IPS-NIHi7 (cell line): ENCODE measurements around the gene DDC.
A peak's percentile ranks its signal among the peaks of the same experiment; 100 is the strongest.
"Not testable (repeated sequence)": the region's sequence is repeated elsewhere in the genome, so short reads cannot be mapped to it uniquely, and the experiment has no call there.

Source experiments
- DNase-seq: peaks from one replicate; pipeline ENCODE4 v3.0.0; 2012; ENCODE audit warnings: mixed read lengths; ENCODE audit errors: extremely low spot score

DDC gene

DNA sequence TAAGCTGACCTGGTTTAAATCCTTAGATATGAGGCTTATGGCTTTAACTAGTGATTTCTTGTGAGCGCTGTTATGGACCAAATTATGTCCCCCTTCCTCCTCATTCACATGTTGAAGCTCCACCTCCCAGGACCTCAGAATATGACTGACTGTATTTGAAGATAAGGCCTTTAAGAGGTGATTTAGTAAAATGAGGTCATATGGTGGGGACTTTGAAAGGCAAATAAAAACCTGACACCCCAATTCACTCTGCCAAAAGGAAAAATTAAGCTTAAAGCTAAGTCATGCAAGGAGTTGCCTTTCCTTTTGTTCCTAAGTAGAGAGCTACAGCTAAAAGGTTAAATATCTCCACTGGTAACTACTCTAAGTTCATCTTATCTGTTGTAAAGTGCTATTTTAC, 78.7 kb downstream of the DDC start:
- no peak for DNase-seq

DNA sequence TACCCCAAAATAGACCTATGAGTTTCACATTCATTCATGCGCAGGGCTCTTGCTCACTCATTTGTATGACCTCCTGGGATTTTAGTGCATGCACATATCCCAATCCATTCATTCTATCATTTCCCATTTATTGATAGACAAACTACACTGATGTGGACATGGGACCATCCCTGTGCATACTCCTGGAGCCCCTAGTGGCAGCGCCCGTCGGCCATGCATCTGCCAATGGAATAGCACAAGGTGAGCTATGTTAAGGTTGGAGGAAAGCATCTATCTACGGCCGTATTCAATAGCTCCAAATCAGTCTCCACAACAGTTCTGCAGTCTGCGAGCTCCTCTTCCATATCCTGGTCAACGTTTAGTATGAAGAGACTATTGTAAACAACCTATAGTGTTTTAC, 83.3 kb downstream of the DDC start:
- DNase-seq, result no peak

DNA sequence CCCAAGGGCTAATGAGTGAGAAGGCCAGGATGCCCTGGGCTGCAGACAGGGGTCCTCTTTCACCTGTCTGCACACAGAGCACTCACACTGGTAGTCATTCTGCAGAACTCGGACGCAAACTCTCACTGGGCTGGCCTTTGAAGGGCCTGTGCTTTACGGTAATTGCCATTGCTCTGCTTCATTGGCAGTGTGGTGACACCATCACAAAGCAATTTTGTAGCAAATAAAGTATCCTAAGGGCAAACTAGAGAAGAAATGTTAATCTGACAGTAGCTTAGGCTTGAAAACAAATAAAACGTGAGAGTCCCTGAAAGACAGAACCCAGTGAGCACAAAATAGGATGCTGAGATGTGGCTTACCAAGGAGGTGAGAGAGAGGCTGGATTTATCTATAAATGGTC, 84.4 kb downstream of the DDC start:
- DNase-seq, result no peak

DNA sequence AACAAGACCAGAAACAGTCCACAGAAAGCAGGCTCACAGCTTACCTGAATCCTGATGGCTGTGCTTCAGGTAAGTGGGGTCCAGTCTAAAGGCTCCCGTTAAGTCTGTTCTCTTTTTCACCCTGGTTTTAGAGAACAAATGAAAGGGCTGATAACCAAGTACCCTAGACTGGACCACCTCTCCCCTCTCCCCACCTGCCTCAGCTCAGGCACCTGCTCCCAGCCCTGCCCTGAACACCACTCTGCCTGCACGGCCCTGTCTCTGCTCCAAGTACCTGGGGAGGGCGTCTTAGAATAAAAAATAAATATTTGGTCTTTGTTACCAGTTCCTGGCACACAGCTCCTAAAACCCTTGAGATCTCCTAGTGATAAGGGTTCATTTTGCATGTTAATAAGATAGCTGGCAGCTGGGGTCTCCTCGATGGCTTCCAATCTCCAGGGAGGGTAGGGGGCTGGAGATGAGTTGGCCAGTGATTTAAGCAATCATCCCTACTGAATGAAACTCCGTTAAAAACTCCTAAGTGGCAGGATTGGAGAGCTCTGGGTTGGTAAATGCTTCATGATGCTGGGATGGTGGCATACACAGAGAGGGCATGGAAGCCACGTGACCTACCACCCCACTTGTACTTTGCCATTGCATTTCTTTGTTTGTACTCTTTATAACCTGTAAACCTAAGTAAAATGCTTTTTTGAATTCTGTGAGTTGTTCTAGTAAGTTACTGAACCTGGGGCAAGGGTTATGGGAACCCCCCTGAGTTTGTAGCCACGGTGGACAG, 85.3 kb downstream of the DDC start:
- DNase-seq, result no peak

DNA sequence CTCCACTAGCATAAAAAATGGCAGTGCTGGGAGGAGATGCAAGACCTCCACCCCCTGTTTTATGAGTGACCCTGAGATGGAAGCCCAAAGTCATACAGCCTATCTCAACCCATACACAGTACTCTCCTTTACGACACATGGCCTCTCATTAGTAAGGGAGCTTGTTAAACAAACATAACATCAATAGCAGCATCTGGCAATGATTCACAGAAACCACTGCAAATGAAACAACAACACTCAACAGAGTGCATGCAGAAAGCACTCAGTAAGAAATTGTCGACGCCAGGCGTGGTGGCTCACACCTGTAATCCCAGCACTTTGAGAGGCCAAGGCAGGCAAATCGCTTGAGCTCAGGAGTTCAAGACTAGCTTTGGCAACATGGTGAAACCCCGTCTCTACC, 87.6 kb downstream of the DDC start:
- DNase-seq, result no peak

DNA sequence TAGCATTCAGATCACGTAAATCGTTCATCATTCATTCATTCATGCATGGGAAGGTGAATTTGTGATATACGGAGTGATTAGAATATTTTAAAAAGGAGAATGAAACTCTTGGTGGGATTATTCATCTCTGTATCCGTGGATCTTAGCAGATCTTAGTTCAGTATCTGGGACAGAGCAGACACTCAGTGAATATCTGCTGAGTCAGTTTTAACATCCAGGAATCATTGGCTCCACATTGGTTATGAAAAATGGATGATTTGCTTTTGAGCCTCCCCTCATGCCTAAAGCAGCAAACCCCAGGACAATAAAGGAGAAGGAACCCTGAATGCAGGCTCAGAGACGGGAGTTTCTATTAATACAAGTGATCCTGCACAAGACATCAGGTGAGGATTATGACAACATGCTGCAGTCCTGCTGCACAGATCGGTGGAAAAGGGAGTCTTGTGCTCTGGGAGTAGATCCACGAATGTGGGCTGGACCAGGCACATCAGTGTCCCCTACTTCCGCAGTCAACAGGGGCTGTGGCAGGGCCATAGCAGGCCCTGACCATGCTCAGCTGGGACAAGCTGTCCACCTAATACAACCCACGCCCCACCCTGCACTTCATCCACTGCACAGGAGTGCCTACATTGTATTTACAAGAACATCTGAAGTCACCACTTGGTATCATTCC, 88.1 kb downstream of the DDC start:
- no peak for DNase-seq

DNA sequence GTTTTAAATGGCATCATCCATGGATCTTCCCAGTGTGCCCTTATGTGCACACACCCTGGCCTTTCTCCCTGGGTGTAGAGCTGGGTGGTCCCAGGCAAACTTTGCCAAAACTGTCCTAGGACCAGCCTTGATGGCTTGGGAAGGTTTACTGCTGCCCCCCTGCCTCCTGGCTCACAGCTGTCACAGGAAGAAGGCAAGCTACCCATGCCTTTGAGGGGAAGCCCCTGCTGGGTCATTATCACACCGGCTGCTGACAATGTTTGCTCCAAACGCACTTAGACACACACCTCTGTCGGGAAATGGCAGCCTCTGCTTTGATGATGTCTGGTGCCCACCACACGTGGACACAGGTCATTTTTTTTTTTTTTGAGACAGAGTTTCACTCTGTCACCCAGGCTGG, 89.9 kb downstream of the DDC start:
- no peak for DNase-seq

DNA sequence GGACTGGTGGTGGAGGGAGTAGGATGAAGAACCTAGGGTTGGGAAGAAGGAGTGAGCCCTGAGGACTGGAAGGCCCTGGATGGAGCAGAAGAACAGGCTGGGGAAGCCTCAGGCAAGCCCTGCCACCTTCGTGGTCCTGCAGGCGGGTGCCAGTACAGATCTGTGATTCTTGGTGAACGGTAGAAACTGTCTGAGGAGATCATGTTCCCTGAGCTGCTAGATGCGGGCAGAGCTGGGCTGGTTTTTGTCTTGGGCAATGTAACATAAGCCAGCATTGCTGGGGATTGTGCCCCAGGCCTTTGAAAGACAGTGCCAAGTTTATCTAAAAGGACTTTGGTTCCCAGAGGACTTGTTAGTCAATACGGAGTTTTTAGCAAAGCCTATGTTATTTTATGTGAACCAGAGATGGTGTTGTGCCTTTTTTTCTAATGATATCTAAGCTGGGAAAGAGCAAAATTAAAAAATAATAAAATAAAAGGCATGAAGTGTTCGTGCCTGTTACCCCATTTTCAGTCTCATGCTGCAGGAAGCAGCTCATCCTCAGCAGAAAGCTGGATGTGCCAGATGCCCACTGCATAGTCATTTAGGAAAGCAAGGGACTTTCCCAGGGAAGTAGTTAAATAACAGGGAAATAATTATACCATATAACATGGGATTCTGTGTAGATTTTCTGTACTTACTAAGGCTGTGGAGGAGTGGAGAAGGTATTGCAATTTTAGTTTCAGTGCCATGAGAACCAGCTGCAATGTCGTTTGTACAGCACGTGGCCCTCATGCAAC, 90.6 kb downstream of the DDC start:
- DNase-seq, result no peak

DNA sequence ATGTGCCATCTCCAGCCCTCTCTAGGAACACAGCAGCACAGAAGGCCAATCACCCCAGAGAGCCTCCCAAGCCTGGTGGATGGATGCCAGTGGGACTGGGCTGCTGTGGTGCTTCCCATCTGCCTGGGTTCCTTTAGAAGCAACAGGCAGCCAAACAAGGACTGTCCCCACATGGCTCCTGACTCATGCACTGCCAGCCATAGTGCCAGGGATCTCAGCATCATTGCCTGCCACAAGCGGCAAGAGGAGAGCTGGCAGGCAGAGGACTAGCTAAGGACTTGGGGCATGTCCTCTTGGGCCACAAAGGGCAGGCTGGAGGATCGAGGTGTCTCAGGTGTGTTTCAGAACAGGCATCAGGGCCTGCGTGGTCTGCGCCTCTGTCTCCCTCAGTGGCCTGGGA, 91.7 kb downstream of the DDC start:
- no peak for DNase-seq

DNA sequence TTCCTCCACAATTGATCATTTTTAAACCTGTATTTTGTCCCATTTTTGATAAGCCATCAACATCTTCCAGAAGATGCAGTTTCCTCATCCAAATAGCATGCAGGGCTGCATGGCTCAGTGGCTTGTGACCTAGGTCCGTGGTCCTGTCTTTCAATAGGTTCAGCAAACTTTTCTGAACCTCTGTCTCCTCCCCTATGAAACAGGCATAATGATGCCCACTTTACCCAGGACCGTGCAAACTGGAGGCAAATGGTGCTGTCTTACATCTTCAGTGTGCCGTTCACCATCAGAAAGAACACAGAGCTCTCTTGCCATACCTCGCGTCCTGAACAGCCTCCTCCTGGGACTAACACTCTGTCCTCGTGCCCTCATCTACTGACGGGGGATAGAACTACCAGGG, 92.8 kb downstream of the DDC start:
- DNase-seq, result no peak

DNA sequence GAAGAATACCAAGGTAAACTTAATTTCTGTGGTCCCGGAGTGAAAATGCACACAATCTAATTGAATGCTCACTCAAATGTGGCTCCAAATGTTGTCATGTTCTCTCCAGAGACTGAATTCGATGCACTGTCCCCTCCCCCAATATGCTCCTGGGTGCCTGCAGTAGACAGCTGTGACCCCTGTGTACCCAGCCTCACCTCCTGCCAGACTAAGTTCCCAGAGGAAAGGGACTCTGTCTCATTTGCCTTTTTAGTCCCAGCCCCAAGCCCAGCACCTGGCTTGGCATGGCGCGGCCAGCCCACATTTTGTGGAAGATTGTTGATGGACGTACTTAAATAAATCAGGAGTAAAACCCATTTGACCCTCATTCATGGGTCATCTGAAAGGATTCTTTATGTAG, 93.2 kb downstream of the DDC start:
- DNase-seq, result no peak

DNA sequence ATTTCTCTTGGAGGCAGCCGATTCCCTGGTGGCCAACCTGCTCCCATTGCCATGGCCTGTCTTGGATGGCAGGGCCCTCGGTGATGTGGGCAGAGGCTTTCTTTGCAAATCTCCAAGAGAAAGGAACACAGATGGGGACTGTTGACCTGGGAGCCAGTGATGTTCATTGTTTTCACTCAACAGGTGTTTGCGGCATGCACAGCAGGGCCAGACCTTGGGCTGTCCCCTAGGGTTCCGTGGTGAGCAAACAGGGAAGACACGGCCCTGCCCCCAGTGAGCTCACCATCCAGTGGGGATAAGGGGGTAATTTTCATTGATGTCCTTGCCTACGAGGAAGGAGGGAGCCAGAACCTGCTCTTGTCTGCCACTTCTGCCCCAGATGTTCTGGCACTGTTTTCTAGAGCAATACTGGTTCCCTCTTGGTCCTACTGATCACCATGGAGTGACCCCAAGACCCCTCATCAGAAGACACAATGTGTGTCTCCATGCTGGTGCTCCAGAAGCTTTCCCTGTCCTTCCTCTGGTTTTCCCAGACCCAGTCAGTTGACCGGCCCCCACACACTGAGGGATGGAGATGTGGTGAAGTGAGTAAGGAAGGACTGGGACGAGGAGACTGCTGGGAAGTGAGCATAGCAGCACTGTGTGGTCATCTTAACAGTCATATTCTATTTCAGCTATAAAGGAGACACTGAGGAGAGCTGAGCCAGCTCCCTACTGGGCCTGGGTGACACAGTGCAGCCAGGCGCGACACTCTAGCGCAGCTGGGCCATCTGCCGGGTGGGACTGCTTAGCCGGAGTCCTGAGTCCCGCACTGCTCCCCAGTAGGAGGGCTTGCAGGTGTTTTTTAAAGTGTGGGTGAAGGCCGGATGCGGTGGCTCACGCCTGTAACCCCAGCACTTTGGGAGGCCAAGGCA, 94.7 kb downstream of the DDC start:
- DNase-seq, result no peak

DNA sequence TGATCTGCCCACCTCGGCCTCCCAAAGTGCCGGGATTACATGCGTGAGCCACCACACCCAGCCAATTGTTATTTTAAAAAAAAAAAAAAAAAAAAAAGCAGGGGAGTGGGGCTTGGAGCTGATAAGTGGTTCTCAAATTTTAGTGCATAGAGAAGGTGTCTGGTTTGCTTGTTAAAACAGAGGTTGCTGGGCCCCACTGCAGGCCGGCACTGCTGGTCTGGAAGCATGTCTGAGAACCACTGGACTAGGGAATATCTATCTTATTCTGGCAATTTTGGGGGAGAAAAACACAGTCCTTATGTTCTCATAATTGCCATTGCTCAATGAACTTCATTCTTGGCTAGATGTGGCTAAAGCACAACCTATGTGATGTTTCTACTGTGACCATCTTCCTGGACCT, 96.0 kb downstream of the DDC start:
- DNase-seq, result no peak

DNA sequence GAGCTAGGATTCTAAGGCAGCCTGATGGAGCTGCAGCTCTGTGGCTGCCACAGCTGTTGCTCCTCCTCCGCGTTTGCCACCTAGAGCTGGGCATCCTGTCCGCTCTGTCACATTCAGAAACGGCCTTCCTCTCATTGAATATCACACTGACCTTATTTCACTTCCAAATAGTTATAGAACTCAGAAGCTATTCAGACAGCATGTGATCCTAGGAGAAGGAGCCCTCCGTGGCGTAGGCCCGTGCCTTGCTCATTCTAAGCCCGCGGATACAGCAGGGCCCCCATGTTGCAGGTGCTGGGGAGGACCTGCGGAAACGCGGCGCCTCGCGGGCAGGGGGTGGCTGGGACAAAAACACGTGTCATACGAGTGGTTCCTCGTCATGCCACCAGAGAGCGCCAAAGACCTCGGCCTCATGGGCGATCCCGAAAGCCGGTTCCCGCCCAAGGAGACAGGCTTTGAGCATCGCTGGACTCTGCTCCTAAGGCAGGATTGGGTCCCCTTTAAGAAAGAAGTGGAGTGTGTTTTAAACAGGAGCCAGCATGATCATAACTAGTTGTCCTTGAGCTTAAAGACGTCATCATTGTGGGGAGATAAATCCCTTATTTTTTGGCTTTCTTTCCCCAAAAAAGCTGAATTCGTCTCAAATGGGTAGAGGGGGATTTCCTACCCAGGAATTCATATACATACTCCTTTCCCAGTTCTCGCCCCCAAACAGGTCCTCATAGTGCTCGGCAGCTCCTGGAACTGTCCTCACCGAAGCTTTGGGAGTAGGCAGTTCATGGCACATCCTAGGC, 97.2 kb downstream of the DDC start:
- peak; percentile 89 for DNase-seq

DNA sequence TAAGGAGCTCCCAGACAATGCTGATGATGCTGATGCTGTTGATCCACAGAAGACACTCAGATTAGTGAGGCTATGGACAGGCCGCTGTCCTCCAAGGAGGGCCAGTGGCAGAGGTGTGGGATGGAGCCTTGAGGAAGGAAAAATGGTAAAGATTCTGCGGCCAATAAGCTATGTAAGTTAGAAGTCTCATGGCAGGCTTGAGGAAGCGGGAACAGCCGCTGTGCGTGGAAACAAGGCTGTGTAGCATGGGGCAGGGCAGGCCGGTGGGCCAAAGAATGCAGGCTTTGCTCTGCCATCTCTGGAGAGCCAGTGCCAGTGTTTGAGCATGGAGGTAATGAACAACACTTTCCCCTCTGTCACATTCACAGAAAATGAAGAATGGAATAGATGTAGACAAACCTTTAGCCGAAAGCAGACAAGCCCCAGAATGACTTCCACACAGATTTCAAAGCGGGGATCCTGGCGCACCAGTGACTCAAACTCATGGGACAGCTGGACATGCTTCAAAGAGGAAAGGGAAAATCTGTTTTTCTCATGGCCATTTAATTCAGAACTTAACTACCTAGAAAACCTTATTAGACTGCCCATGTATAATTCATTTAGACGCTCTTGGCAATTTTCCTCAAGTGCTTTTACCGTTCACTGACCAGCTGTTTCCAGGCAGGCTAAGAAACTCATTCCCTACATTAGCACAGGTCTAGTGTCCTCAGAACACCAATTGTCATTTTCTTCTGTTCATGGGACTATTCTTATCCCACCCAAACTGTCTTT, 98.2 kb downstream of the DDC start:
- no peak for DNase-seq

DNA sequence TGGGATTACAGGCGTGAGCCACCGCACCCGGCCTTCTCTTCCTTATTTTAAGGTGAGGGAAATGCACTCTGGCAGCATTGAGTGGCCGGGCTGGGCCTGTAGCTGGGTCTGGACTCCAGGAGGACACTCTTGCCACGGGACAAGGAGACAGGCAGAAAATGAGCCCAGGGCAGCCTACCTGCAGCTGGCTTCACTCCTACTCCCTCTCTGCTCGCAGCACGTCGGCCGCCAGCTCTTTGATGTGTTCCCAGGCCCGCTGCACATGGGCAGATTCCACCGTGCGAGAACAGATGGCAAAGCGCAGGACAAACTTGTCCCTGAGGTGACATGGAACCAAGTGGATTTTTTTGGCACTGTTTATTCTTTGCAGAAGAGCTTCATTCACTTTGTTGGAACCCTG, 102.2 kb downstream of the DDC start:
- DNase-seq, result no peak

DNA sequence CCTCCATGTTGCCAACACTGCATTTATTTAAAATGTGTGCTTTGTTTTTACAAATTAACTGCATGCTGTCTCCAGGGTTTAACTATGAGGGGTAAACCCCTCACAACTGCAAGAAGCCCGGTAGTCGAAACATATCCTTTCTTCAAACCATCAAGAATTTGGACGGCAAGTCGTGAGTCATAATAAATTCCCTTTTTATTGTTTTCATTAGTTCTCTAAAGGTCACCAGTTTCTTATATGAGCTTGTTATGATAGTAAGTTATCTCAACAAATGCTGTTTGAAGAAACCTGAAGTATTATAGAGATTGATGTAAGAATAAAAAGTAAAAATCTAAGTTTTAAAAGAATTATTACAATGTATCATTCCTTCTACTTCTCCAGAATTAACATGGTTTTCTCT, 102.8 kb downstream of the DDC start:
- DNase-seq, result no peak

DNA sequence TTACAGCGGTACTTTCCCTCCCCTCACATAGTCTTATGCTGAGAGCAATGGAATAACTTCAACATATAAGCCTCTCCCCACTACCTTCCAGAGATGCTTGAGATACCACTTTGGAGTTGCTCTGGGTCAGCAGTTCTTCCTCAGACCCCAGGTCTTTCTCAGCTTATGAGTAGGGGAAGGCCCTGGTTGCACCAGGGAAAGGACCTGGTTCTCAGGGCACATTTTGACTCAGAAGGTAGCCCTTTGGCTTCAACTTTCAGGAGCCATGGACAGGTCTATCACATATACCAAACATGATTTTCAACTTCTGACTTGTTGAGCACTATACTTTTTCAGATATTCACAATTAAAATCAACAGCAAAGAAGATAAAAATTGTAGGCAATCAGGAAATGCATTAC, 103.5 kb downstream of the DDC start:
- no peak for DNase-seq

DNA sequence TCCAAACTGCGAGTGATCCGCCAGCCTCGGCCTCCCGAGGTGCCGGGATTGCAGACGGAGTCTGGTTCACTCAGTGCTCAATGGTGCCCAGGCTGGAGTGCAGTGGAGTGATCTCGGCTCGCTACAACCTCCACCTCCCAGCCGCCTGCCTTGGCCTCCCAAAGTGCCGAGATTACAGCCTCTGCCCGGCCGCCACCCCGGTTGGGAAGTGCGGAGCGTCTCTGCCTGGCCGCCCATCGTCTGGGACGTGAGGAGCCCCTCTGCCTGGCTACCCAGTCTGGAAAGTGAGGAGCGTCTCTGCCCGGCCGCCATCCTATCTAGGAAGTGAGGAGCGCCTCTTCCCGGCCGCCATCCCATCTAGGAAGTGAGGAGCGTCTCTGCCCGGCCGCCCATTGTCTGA, 106.0 kb downstream of the DDC start:
- DNase-seq, result not testable (repeated sequence)

DNA sequence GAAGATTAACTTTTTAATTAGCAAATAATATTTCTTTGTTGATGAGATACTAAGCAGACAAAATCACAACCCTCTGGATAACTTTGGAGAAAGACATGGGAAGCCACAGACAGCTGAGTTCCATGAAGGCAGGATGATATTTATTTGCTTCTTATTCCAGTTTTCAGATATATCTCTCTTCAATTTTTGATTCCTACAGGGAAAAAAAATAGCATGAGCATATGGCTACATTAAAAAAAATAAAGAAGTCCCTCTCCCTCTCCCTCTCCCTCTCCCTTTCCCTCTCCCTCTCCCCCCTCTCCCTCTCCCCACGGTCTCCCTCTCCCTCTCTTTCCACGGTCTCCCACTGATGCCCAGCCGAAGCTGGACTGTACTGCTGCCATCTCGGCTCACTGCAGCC, 106.6 kb downstream of the DDC start:
- not testable (repeated sequence) for DNase-seq
